ENCODE data around the gene CDYL2. TPM values are rescaled to one million over a fixed set of nuclear protein-coding genes. Genes with fewer than 3 reads are reported as not detected.

The CDYL2 gene
- total RNA-seq, 4 donors from 2014 or later: 0.80 to 3.5 (median 2.3) TPM

GRCh38 chr16:80841231-80841630 lies 36.8 kb upstream of the CDYL2 start:
- in situ Hi-C loops (cut with MboI; ENCODE audit: low pct_ligation_motif_present in 1 of 4, low pct_unique_long_range_greater_than_20kb in 1 of 4, low sequenced_read_pairs in 3 of 4): no loop called here
- no peaks in the 10 kb centered on the region for H3K36me3 ChIP-seq
- no peak overlapping the region for H3K4me3 ChIP-seq
- peaks cover 14 to 18% of the 10 kb centered on the region in 2 donors for H3K9me3 ChIP-seq
- no peak overlapping the region for H3K27ac ChIP-seq
- peaks cover 0 to 11% (median 3%) of the 10 kb centered on the region in 4 donors for H3K4me1 ChIP-seq
- TF ChIP-seq CTCF (IDR thresholded peaks at IDR 0.05) (no peak), EP300 (IDR thresholded peaks at IDR 0.05; ENCODE audit: low read depth) (no peak), POLR2A (IDR thresholded peaks at IDR 0.05) (no peak), POLR2AphosphoS5 (IDR thresholded peaks at IDR 0.05) (no peak)
- intact Hi-C loops (cut with DNase I; ENCODE audit: low total_unique reads): loop anchor here (5.0 kb wide), 1 partner anchor 1604 kb away; no protein-coding TSS in a partner anchor
- H3K27me3 ChIP-seq: no peaks in the 10 kb centered on the region
- no peak for DNase-seq

GRCh38 chr16:80837533-80838147 lies 33.2 kb upstream of the CDYL2 start:
- Histone ChIP-seq H3K4me1 (peaks cover 0 to 11% (median 3%) of the 10 kb centered on the region in 4 donors), H3K36me3 (no peaks in the 10 kb centered on the region), H3K4me3 (no peak overlapping the region), H3K27me3 (no peaks in the 10 kb centered on the region), H3K27ac (no peak overlapping the region), H3K9me3 (no peaks in the 10 kb centered on the region)
- no peak for DNase-seq
- in situ Hi-C loops (cut with MboI; ENCODE audit: low pct_ligation_motif_present in 1 of 4, low pct_unique_long_range_greater_than_20kb in 1 of 4, low sequenced_read_pairs in 3 of 4) (no loop called here), intact Hi-C loops (cut with DNase I; ENCODE audit: low total_unique reads) (no loop called here)
- TF ChIP-seq POLR2AphosphoS5 (IDR thresholded peaks at IDR 0.05) (no peak), POLR2A (IDR thresholded peaks at IDR 0.05) (no peak), EP300 (IDR thresholded peaks at IDR 0.05; ENCODE audit: low read depth) (no peak), CTCF (IDR thresholded peaks at IDR 0.05) (no peak)
- WGBS, 2 donors (ENCODE audit: low coverage in 1 of 2): 26 to 40% methylated on average over 9 of the region's 9 CpGs

GRCh38 chr16:80836846-80837245 lies 32.4 kb upstream of the CDYL2 start:
- H3K4me1 ChIP-seq: peaks cover 0 to 11% (median 3%) of the 10 kb centered on the region in 4 donors
- no peak for DNase-seq
- no peaks in the 10 kb centered on the region for H3K9me3 ChIP-seq
- no peak overlapping the region for H3K4me3 ChIP-seq
- no peaks in the 10 kb centered on the region for H3K36me3 ChIP-seq
- no peaks in the 10 kb centered on the region for H3K27me3 ChIP-seq
- 28 to 43% methylated on average over 3 to 4 of the region's 4 CpGs for WGBS, 2 donors (ENCODE audit: low coverage in 1 of 2)
- intact Hi-C loops (cut with DNase I; ENCODE audit: low total_unique reads): no loop called here
- in situ Hi-C loops (cut with MboI; ENCODE audit: low pct_ligation_motif_present in 1 of 4, low pct_unique_long_range_greater_than_20kb in 1 of 4, low sequenced_read_pairs in 3 of 4): no loop called here
- no peak overlapping the region for H3K27ac ChIP-seq
- no peak for TF ChIP-seq POLR2AphosphoS5 (IDR thresholded peaks at IDR 0.05)
- no peak for TF ChIP-seq CTCF (IDR thresholded peaks at IDR 0.05)
- no peak for TF ChIP-seq POLR2A (IDR thresholded peaks at IDR 0.05)
- no peak for TF ChIP-seq EP300 (IDR thresholded peaks at IDR 0.05; ENCODE audit: low read depth)

- no peak for DNase-seq
- no peak for TF ChIP-seq EP300 (IDR thresholded peaks at IDR 0.05; ENCODE audit: low read depth)
- no peak for TF ChIP-seq POLR2AphosphoS5 (IDR thresholded peaks at IDR 0.05)
- TF ChIP-seq POLR2A (IDR thresholded peaks at IDR 0.05): no peak
- no peak for TF ChIP-seq CTCF (IDR thresholded peaks at IDR 0.05)
- intact Hi-C loops (cut with DNase I; ENCODE audit: low total_unique reads): no loop called here
- Histone ChIP-seq H3K27me3 (no peaks in the 10 kb centered on the region), H3K4me1 (peaks cover 0 to 11% (median 3%) of the 10 kb centered on the region in 4 donors), H3K36me3 (no peaks in the 10 kb centered on the region), H3K4me3 (no peak overlapping the region), H3K9me3 (no peaks in the 10 kb centered on the region), H3K27ac (no peak overlapping the region)
- in situ Hi-C loops (cut with MboI; ENCODE audit: low pct_ligation_motif_present in 1 of 4, low pct_unique_long_range_greater_than_20kb in 1 of 4, low sequenced_read_pairs in 3 of 4): no loop called here
- 75 to 77% methylated on average over 5 of the region's 5 CpGs for WGBS, 2 donors (ENCODE audit: low coverage in 1 of 2)
Measured at GRCh38 chr16:80836202-80836601, 31.8 kb upstream of the CDYL2 start.
